K562 (cell line): ENCODE data around the gene BAD. TPM values are rescaled to one million over a fixed set of nuclear protein-coding genes. Genes with fewer than 3 reads are reported as not detected.

ENCODE experiments used
- CREM ChIP-seq: IDR thresholded peaks from 2 replicates; pipeline ENCODE4 v1.6.1; 2014; ENCODE audit warnings: antibody characterized with exemption, low read depth
- KDM5B ChIP-seq: fragments of 200-600 bp; sonication (generic); IDR thresholded peaks from 2 replicates; pipeline ENCODE4 v1.6.1; 2012; ENCODE audit warnings: low read depth, mild to moderate bottlenecking, moderate library complexity, low read length, control low read depth, inconsistent platforms; ENCODE audit not compliant: insufficient replicate concordance
- KLF13 ChIP-seq: fragments of 450-650 bp; IDR thresholded peaks from 2 replicates; pipeline ENCODE4 v1.6.1; 2016; ENCODE audit warnings: missing genetic modification characterization, low read depth, mild to moderate bottlenecking, missing compliant biosample characterization, moderate library complexity, borderline replicate concordance
- RBM25 ChIP-seq: fragments of 200-400 bp; formaldehyde crosslinking; IDR thresholded peaks from 2 replicates; pipeline ENCODE4 v1.6.1; 2018; ENCODE audit warnings: low read length, low read depth, moderate library complexity; ENCODE audit not compliant: severe bottlenecking
- SIRT6 ChIP-seq: IDR thresholded peaks from one replicate; pipeline ENCODE4 v1.6.1; 2012; ENCODE audit warnings: low read depth, mild to moderate bottlenecking, control low read depth, inconsistent platforms, low read length, moderate library complexity
- SMARCA4 ChIP-seq: fragments of 450-650 bp; IDR thresholded peaks from 2 replicates; pipeline ENCODE4 v1.6.1; 2016
- TEAD2 ChIP-seq: fragments of 450-650 bp; IDR thresholded peaks from 2 replicates; pipeline ENCODE4 v1.6.1; 2016; ENCODE audit warnings: missing genetic modification characterization, control low read depth, missing compliant biosample characterization
- ZNF133 ChIP-seq: fragments of 250-450 bp; sonication (Bioruptor Pico); IDR thresholded peaks from 2 replicates; pipeline ENCODE4 v1.4.0; 2020; ENCODE audit warnings: mild to moderate bottlenecking
- polyA plus RNA-seq, 8 experiments: library from polyadenylated mRNA; depleted of rRNA in 4 of 8; stranded (reverse) in 5 of 8; unstranded in 3 of 8; fragments of >200 nt; fragmentation: Nextera tagmentation in 2 of 8; fragmentation: Illumina TruSeq in 1 of 8; extraction: Ambion mirVana in 2 of 8; extraction: Trizol in 1 of 8; gene quantifications; 2 replicates each; pipeline versions ENCODE4 v1.2.1 to v1.2.3, GENCODE V29; 2011 to 2014; ENCODE audit warnings: inconsistent platforms in 1 of 8, missing spikeins in 1 of 8
- total RNA-seq, 7 experiments: library from RNA; depleted of rRNA in 6 of 7; stranded (reverse); fragments of >200 nt in 6 of 7; fragmentation: Illumina TruSeq in 2 of 7; extraction: Trizol in 2 of 7; gene quantifications; 2 replicates each; pipeline versions ENCODE4 v1.2.1 to v1.2.3, GENCODE V29; 2011 to 2021; ENCODE audit warnings: low replicate concordance in 1 of 7
- TF ChIP-seq, protein P1 (sequence below), 2 experiments: fragments of 450-650 bp; IDR thresholded peaks; 2 replicates each; pipeline ENCODE4 v1.6.1; 2016; ENCODE audit warnings: mild to moderate bottlenecking in 2 of 2, borderline replicate concordance in 1 of 2, low read depth in 1 of 2, moderate library complexity in 1 of 2
- TF ChIP-seq, protein P2 (sequence below): IDR thresholded peaks from 2 replicates; pipeline ENCODE4 v1.6.1; 2011; ENCODE audit warnings: borderline replicate concordance, low read depth, mild to moderate bottlenecking, moderate library complexity, low read length; ENCODE audit not compliant: insufficient read depth, poor library complexity, severe bottlenecking
- TF ChIP-seq, protein P3 (sequence below): sonication (generic); formaldehyde crosslinking; IDR thresholded peaks from 2 replicates; pipeline ENCODE4 v1.8.1; 2023; ENCODE audit warnings: mild to moderate bottlenecking, missing genetic modification reagents, moderate library complexity
- TF ChIP-seq, protein P4 (sequence below): IDR thresholded peaks from 2 replicates; pipeline ENCODE4 v1.6.1; 2014; ENCODE audit warnings: antibody characterized with exemption

Gene BAD
- total and polyA plus RNA-seq, 9 of the 15 experiments (the other 6 are each of a cell fraction or from before 2014, with no cell fraction given) = 0.61 to 45.6 (median 11.8) TPM

DNA sequence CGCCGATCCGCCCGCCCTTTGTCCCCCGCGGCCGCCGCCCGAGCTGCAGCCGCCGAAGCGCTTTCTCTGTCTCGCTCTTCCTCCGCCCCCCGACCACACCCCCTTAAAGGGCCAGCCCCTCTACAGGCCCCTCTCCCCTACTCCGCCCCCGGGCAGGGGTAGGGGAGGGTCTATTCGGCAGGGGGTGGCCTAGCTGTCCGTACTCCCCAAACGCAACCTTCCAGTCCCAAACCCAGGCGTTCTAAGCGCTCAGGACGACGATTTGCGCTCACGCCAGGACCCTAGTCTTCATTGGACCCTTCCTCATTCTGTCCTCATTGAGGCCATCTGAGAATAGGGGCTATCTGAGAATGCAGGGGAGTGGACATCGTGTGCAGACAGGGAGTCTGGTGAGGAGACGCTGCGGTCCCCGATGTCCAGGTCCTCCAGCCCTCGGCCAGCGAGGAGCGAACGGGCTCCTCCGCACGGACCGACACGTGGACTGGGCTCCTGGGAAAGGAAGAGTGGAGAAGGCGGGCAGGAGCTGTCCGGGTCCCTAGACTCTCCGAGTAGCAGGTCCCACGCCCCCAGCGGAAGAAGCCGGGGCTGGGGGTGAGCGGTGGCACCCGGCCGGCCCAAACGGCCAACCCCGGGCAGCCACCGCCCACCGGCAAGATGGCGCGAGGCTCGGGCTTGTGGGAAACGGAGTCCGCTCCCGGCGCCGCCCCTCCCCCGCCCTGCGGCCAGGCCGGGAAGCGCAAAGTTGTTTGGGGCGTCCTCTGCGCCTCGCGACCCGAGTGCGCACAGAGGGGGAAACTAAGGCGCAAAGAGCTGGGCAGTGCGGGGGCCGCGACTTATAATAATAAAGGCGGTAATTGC is 37.4 kb downstream of the BAD start, which contains the start of gene PPP1R14B (continued):
- TF ChIP-seq KLF13 (tag) (peak; percentile 82; the same call in 1 of the 2 replicates), SMARCA4 (no peak), KDM5B (peak; percentile 62), CREM (peak; percentile 54; the same call in 1 of the 2 replicates), TEAD2 (tag) (no peak), ZNF133 (CRISPR knock-in tag) (no peak), RBM25 (no peak), SIRT6 (no peak)
- TF ChIP-seq, protein P1, sequence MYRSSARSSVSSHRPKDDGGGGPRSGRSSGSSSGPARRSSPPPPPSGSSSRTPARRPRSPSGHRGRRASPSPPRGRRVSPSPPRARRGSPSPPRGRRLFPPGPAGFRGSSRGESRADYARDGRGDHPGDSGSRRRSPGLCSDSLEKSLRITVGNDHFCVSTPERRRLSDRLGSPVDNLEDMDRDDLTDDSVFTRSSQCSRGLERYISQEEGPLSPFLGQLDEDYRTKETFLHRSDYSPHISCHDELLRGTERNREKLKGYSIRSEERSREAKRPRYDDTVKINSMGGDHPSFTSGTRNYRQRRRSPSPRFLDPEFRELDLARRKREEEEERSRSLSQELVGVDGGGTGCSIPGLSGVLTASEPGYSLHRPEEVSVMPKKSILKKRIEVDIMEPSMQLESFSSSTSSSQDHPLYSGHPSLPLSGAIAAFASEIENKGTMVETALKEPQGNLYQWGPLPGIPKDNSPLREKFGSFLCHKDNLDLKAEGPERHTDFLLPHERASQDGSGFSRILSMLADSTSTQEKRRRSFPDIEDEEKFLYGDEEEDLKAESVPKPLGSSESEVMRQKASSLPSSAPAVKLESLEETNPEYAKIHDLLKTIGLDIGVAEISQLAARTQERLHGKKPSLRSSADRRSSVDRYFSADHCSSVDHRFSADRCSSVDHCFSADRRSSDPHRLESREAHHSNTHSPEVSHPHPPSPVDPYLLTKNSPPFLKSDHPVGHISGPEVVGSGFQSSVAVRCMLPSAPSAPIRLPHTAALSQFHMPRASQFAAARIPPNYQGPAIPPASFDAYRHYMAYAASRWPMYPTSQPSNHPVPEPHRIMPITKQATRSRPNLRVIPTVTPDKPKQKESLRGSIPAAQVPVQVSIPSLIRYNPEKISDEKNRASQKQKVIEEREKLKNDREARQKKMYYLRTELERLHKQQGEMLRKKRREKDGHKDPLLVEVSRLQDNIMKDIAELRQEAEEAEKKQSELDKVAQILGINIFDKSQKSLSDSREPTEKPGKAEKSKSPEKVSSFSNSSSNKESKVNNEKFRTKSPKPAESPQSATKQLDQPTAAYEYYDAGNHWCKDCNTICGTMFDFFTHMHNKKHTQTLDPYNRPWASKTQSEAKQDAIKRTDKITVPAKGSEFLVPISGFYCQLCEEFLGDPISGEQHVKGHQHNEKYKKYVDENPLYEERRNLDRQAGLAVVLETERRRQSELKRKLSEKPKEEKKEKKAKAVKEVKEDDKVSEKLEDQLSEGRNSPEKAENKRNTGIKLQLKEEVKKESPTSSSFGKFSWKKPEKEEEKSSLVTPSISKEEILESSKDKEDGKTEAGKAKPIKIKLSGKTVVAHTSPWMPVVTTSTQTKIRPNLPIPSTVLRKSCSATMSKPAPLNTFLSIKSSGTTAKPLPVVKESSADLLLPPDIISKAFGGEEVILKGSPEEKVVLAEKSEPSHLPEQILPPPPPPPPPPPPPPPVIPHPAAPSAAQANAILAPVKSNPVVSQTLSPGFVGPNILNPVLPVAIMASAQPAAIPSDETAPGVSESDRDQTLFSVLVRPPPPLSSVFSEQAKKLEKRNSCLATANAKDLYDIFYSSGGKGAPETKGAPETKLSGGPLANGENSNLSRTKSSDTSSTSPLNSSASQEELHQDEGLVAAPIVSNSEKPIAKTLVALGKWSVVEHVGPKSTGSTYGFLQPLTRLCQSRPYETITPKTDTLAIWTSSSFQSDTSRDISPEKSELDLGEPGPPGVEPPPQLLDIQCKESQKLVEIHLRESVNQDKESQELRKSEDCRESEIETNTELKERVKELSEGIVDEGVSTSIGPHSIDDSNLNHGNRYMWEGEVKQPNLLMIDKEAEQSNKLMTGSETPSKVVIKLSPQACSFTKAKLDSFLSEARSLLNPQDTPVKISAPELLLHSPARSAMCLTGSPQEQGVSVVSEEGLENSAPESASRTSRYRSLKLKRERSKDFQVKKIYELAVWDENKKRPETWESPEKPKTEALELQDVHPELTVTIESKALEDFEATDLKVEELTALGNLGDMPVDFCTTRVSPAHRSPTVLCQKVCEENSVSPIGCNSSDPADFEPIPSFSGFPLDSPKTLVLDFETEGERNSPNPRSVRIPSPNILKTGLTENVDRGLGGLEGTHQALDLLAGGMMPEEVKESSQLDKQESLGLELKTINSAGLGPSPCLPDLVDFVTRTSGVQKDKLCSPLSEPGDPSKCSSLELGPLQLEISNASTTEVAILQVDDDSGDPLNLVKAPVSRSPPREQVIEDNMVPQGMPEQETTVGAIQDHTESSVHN (IDR thresholded peaks at IDR 0.05; ENCODE audit: borderline replicate concordance in 1 of 2, low read depth in 1 of 2) = no peak
- TF ChIP-seq, protein P2, sequence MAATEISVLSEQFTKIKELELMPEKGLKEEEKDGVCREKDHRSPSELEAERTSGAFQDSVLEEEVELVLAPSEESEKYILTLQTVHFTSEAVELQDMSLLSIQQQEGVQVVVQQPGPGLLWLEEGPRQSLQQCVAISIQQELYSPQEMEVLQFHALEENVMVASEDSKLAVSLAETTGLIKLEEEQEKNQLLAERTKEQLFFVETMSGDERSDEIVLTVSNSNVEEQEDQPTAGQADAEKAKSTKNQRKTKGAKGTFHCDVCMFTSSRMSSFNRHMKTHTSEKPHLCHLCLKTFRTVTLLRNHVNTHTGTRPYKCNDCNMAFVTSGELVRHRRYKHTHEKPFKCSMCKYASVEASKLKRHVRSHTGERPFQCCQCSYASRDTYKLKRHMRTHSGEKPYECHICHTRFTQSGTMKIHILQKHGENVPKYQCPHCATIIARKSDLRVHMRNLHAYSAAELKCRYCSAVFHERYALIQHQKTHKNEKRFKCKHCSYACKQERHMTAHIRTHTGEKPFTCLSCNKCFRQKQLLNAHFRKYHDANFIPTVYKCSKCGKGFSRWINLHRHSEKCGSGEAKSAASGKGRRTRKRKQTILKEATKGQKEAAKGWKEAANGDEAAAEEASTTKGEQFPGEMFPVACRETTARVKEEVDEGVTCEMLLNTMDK = peak; percentile 89
- TF ChIP-seq, protein P3, sequence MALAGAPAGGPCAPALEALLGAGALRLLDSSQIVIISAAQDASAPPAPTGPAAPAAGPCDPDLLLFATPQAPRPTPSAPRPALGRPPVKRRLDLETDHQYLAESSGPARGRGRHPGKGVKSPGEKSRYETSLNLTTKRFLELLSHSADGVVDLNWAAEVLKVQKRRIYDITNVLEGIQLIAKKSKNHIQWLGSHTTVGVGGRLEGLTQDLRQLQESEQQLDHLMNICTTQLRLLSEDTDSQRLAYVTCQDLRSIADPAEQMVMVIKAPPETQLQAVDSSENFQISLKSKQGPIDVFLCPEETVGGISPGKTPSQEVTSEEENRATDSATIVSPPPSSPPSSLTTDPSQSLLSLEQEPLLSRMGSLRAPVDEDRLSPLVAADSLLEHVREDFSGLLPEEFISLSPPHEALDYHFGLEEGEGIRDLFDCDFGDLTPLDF (CRISPR knock-in tag) = peak; percentile 74
- TF ChIP-seq, protein P4, sequence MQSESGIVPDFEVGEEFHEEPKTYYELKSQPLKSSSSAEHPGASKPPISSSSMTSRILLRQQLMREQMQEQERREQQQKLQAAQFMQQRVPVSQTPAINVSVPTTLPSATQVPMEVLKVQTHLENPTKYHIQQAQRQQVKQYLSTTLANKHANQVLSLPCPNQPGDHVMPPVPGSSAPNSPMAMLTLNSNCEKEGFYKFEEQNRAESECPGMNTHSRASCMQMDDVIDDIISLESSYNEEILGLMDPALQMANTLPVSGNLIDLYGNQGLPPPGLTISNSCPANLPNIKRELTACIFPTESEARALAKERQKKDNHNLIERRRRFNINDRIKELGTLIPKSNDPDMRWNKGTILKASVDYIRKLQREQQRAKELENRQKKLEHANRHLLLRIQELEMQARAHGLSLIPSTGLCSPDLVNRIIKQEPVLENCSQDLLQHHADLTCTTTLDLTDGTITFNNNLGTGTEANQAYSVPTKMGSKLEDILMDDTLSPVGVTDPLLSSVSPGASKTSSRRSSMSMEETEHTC = no peak
